ENCODE data around the gene ANKAR.
"Not testable (repeated sequence)": the region's sequence is repeated elsewhere in the genome, so short reads cannot be mapped to it uniquely, and the experiment has no call there.

ANKAR gene

GRCh38 chr2:189674374-189675112 lies at the start of gene ANKAR:
Gene ANKAR, plus strand, starts transcription at chr2:189674670. Its CDS starts 1,821 bp downstream, at chr2:189676491.
- peak; percentile 96 for DNase-seq

DNA sequence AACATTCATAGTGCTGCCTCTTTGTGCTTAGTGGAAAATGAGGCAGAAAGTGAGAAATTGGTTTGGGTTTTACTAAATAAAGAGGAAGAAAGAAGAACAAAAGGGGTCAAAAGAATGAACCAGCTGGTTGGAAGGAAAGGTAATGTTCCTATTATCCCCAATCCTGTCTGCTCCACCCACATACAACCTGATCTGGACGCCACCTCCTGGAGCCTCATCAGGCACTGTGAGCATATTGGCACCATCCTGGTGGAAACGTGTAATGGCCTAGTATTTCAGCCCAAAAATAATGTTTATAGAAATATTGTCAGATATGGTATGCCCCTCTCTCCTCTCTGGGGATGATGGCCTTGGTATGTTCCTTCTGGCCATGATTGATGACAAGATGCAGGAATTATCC lies 48.8 kb upstream of the ANKAR start:
- no peak for DNase-seq

- DNase-seq: no peak
Observed at GRCh38 chr2:189627789-189628188, 46.7 kb upstream of the ANKAR start.

DNA sequence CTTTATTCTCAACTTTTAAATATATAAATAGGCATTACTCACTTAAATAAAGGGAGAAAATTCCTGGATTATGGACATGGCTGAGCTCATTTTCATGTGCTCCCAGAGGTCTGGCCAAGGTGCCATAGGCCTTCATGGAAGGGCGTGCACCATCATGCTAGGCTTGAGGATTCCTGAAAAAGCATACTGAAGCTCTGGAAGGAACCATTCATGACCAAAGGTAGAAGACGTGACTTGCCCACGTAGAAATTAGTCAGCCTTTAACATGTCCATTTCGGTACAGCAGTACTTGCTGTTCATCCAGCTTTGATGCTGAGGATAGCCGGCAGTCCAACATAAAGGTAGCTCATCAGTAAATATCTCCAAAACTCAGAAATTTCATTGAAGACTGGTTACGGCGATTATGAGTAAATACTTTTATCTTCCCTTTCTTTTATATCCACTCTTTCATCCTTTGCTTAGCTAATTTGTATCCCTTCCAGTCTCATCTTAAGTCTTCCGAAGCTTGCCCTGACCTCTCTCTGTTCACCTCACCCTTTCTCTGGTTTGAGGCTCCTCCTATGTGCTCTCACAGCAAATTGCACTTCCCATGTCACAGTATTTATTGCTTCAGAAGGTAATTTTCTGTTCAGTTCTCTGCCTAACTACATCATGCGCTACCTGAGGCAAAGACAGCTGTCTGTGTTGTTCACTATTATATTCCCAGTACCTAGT lies 45.5 kb upstream of the ANKAR start:
- peak; percentile 45 for DNase-seq

GRCh38 chr2:189629531-189630453 lies 44.7 kb upstream of the ANKAR start:
- DNase-seq: no peak

DNA sequence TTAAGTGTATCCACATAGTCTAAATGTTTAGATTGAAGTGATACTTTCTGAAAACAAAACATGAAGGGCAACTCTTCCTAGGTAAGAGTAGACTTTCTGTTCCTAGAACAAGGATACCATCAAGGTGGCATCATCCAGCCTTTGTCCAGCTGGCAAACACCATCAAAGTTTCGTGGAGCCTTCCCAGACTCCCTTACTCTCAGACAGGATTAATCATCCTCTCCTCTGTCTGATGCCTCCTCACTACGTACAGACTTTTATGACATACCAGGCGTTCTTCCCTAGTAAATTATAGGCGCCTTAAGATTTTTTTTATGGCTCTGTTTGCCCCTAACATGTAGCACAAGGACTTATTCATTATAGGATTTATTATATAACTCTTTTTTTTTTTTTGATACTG lies 42.6 kb upstream of the ANKAR start:
- no peak for DNase-seq

- peak; percentile 57 for DNase-seq
Observed at GRCh38 chr2:189633392-189633811, 41.1 kb upstream of the ANKAR start.

- no peak for DNase-seq
Observed at GRCh38 chr2:189635353-189635752, 39.1 kb upstream of the ANKAR start.

DNA sequence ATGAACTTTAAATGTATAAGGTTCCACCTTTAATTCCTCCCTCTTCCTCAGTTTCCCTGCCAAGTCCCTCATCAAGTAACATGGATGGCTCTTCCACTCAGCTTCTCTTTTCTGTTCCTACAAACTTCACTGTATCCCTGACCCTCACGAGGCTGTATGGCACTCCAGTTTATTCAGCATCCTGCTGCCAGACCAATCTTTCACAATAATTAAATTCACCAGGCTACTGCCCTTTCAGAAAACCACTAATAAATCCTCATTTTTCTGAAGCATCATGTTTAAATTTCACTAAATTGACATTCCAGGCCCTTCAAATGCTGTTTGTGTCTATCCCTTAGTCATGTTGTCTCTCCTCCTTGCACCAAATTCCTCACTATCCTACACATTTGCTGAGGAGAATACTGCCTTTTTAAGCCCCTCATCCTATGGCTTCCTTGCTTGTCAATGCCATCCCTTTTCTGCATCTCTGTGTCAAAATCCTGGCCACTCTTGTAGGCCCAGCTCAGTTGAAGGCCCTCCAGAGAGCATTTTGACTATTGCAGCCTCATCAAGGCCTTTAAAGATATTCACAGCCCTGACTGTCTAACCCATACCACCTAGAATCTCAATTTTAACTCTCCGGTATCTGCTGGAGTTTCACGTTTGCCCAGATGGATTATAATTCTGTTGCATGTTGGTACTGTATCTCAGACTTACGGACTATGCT lies 36.0 kb upstream of the ANKAR start:
- no peak for DNase-seq

- no peak for DNase-seq
Observed at GRCh38 chr2:189639007-189639609, 35.4 kb upstream of the ANKAR start.

DNA sequence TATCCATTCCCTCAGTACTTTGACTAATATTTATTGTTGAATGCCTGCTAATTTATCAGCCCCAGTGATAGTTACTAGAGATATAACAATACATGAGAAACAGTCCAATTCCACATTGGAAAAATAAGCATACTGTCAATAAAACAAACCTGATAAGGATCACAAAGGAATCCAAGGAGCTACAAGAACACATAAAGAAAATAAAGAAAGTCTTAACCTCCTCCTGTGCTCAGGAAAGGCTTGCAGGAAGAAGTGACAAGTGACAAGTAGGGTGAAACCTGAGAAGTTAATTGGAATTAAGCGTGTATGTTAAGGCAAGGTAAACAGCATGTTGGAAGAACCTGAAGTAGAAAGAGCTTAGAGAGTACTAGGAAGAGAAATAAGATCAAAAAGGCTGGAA lies 33.5 kb upstream of the ANKAR start:
- DNase-seq: no peak

DNA sequence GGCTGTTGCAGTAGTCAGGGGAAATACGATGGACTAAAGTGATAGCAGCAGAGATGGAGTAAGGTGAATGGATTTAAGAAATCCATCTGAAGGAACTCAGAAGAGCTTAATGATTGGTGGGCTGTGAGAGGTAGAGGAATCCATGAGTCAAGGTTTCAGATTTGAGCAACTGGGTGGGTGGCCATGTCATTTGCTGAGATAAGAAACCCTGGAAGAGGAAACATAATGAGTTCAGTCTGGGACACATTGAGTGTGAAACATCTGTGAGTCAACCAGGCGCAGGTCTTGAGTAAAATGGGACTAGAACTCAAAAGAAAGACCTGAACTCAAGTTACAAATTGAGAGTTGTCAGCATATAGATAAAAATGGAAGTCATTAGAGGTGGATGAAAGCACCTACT lies 32.9 kb upstream of the ANKAR start:
- DNase-seq: peak; percentile 22

DNA sequence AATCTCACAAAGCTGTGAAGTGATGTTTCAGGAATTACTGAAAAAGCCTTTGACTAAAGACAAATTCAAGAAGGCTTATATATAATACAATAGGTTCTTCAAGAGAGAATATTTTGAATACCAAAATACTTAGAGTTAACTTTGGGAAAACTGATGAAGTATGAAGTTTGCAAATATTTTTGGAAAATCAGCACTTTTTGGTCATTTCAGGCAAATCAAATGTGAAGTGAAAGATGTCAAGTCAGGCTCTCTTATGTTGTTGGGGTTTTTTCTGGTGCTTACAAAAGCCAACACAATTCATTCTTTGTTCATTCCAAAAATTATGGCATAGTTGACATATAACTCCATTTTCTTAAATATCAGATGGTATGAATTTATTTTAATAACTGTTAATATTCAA lies 27.9 kb upstream of the ANKAR start:
- DNase-seq: no peak

GRCh38 chr2:189648846-189649509 lies 25.5 kb upstream of the ANKAR start:
- no peak for DNase-seq

DNA sequence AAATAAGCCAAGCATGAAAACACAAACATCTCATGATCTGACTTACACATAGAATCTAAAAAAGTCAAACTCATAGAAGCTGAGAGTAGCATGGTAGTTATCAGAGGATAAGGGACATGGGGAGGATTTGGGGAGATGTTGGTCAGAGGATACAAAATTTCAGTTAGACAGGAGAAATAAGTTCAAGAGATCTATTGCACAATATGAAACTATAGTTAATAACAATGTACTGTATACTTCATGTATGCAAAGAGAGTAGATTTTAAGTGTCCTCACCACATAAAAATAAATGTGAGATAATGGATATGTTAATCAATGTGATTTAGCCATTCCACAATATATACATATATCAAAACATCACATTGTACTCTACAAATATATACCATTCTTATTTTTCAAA lies 23.2 kb upstream of the ANKAR start:
- DNase-seq: no peak

GRCh38 chr2:189653464-189653863 lies 21.0 kb upstream of the ANKAR start:
- not testable (repeated sequence) for DNase-seq

GRCh38 chr2:189654641-189655040 lies 19.8 kb upstream of the ANKAR start:
- DNase-seq: peak; percentile 39

GRCh38 chr2:189657867-189658266 lies 16.6 kb upstream of the ANKAR start:
- peak; percentile 75 for DNase-seq

DNA sequence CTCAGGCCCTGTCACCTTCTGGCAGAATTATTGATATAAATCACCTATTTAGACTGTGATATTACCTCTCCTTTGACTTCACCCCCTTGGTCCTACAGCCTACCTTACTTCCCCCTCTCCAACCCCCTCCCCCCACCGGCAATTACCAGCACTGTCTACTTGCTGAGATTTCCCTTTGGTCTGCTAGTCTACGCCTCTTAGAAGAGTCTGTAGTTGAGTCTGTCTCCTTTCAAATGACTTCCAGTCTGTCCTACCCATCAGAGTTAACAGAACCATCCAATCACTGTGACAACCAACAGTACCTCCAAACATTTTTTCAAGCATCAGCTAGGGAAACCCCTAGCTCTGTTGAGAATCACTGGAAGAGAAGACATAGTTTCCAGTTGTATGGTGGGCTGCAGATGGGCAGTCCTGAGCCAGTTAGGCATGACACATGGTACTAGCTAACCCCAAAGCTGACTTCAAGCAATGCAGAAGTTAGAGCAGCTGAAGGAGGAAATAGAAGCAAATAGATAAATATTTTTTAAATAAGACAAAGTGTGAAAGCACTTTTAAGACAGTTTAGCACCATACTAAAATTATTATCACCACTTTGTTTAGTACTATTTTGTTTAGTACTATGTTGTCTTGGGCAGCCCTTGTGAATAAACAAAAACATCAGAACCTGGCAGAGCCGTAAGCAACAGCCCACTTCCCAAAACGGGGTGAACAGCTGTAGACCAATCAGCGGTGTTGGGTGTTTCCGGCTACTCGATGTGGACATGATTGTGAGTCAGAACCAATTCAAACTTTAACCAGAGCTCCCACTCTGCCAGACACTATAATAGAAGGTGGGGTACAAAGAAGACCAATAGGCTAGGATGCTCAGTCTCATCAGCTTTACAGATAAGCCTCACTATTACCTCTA lies 15.9 kb upstream of the ANKAR start:
- DNase-seq: no peak

GRCh38 chr2:189659734-189660133 lies 14.7 kb upstream of the ANKAR start:
- no peak for DNase-seq

DNA sequence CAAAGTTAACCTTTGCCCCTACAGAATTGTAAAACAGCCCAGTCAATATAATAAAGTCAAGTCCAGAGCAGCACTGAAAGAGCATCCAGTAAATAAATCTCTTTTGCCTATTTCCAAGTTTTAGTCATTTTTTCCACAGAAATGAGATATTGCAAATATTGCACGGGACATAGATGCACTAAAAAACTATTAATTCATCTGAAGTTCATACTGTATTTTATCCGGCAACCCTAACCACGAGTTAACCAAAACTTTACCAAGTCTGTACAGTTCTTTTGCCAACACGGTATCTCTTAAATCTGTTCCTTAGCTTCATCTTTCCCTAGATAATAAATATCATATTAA lies 13.7 kb upstream of the ANKAR start:
- no peak for DNase-seq

Measured in OCI-M1 (cell line).